T-helper 9 cell (primary cell): Measurements from ENCODE around the gene FYN.

ENCODE experiments used
- DNase-seq: peaks from one replicate; pipeline ENCODE4 v3.0.0-alpha.2; 2020

Gene FYN

GRCh38 chr6:111831408-111831807 is 41.8 kb downstream of the FYN start:
- no peak for DNase-seq

GRCh38 chr6:111829998-111830397 is 43.3 kb downstream of the FYN start:
- no peak for DNase-seq

- no peak for DNase-seq
These were observed 43.7 kb downstream of the FYN start for GRCh38 chr6:111829581-111829980.

GRCh38 chr6:111828809-111829208 is 44.4 kb downstream of the FYN start:
- DNase-seq = no peak

GRCh38 chr6:111825439-111826086 is 47.7 kb downstream of the FYN start:
- DNase-seq = no peak

GRCh38 chr6:111824608-111825337 is 48.5 kb downstream of the FYN start:
- DNase-seq = no peak

- DNase-seq = no peak
These were observed 49.2 kb downstream of the FYN start for GRCh38 chr6:111823831-111824607.

GRCh38 chr6:111823012-111823411 is 50.2 kb downstream of the FYN start:
- no peak for DNase-seq

GRCh38 chr6:111819458-111819857 is 53.8 kb downstream of the FYN start:
- DNase-seq = no peak

GRCh38 chr6:111818539-111819226 is 54.6 kb downstream of the FYN start:
- no peak for DNase-seq

GRCh38 chr6:111817451-111818120 is 55.7 kb downstream of the FYN start:
- DNase-seq = no peak

GRCh38 chr6:111813677-111814310 is 59.5 kb downstream of the FYN start:
- DNase-seq = no peak

GRCh38 chr6:111813237-111813636 is 60.0 kb downstream of the FYN start:
- DNase-seq = no peak

- DNase-seq = no peak
These were observed 60.9 kb downstream of the FYN start for GRCh38 chr6:111812060-111813038.

- DNase-seq = no peak
These were observed 62.7 kb downstream of the FYN start for GRCh38 chr6:111810294-111811131.

GRCh38 chr6:111809766-111810165 is 63.5 kb downstream of the FYN start:
- no peak for DNase-seq

GRCh38 chr6:111809264-111809663 is 64.0 kb downstream of the FYN start:
- no peak for DNase-seq

GRCh38 chr6:111808493-111808892 is 64.8 kb downstream of the FYN start:
- DNase-seq = no peak

GRCh38 chr6:111806561-111807497 is 66.4 kb downstream of the FYN start:
- no peak for DNase-seq
